K562 (cell line): Measurements from ENCODE around the gene HCN4. TPM values are rescaled to one million over a fixed set of nuclear protein-coding genes. Genes with fewer than 3 reads are reported as not detected.
A peak's percentile ranks its signal among the peaks of the same experiment; 100 is the strongest.

ENCODE experiments used
- ATAC-seq: fragments of 200-7000 bp; cut with Tn5 transposase; 3 replicates; pipeline ENCODE4 v1.9.1; 2020; ENCODE audit warnings: moderate library complexity
- BruUV-seq: library from RNA; stranded (reverse); fragments of 400-500 nt; replicated peaks from 2 replicates; lab custom pipeline; 2021; lab: Mats Ljungman, UMichigan
- CTCF ChIA-PET: fragments of 300-600 bp; formaldehyde crosslinking; extraction: SDS; loops from one replicate; lab custom pipeline; 2021; ENCODE audit warnings: low intra/inter-chr PET ratio; lab: Yijun Ruan, JAX
- POLR2A ChIA-PET: fragments of 300-600, 350-650 bp; sonication (Branson Sonifier 250); formaldehyde crosslinking; extraction: SDS; loops from one replicate; lab custom pipeline; 2021; ENCODE audit warnings: antibody characterized with exemption, inconsistent platforms; lab: Yijun Ruan, JAX
- DNase-seq, 4 experiments: peaks; one replicate each; pipeline versions ENCODE4 v3.0.0 to v3.0.0-alpha.2; 2011 to 2018; ENCODE audit warnings: low spot score in 3 of 4, mixed read lengths in 3 of 4; ENCODE audit errors: extremely low read depth in 1 of 4
- FAIRE-seq: peaks from 2 replicates; lab custom pipeline; 2011; peaks lifted over from hg19 to GRCh38; lab: Jason Lieb, UNC
- H2AFZ ChIP-seq: 2 replicates; pipeline ENCODE4 v1.6.0; 2011; ENCODE audit warnings: low read depth, low read length, control low read depth, inconsistent platforms
- H3K27ac ChIP-seq: fragments of 200-600 bp; 3 replicates; pipeline ENCODE4 v1.8.0; 2011; ENCODE audit warnings: low read depth, mild to moderate bottlenecking, control low read depth, inconsistent platforms, low read length, moderate library complexity, mixed read lengths; ENCODE audit errors: extremely low read depth
- H3K27me3 ChIP-seq, 2 experiments: fragments of 300-600 bp in 1 of 2; 2 replicates in 1 of 2; 3 replicates in 1 of 2; pipeline versions ENCODE4 v1.6.0 to v1.8.0; 2011; ENCODE audit warnings: inconsistent platforms in 2 of 2, low read length in 2 of 2, mild to moderate bottlenecking in 1 of 2, mixed read lengths in 1 of 2, moderate library complexity in 1 of 2; ENCODE audit not compliant: control insufficient read depth in 2 of 2, insufficient read depth in 2 of 2
- H3K36me3 ChIP-seq: fragments of 300-600 bp; 3 replicates; pipeline ENCODE4 v1.8.0; 2011; ENCODE audit warnings: mild to moderate bottlenecking, low read length, inconsistent platforms; ENCODE audit not compliant: control insufficient read depth, insufficient read depth
- H3K4me1 ChIP-seq, 2 experiments: fragments of 200-600 bp in 1 of 2; replicated peaks in 1 of 2; 2 replicates in 1 of 2; 3 replicates in 1 of 2; pipeline versions ENCODE4 v1.5.1 to v1.8.0; 2011; ENCODE audit warnings: inconsistent platforms in 2 of 2, low read length in 2 of 2, mild to moderate bottlenecking in 1 of 2, mixed read lengths in 1 of 2, moderate library complexity in 1 of 2; ENCODE audit not compliant: control insufficient read depth in 2 of 2, insufficient read depth in 2 of 2
- H3K4me2 ChIP-seq: 2 replicates; pipeline ENCODE4 v1.6.1; 2011; ENCODE audit warnings: low read length, control low read depth, inconsistent platforms, mixed read lengths; ENCODE audit not compliant: insufficient read depth
- H3K4me3 ChIP-seq: fragments of 200-600 bp; sonication (generic), shearing (Covaris generic); 2 replicates; pipeline ENCODE4 v1.5.1; 2016; ENCODE audit warnings: control low read depth, inconsistent platforms
- H3K79me2 ChIP-seq: fragments of 200-600 bp; 3 replicates; pipeline ENCODE4 v1.8.0; 2011; ENCODE audit warnings: low read length, inconsistent platforms; ENCODE audit not compliant: control insufficient read depth, insufficient read depth
- H3K9ac ChIP-seq, 2 experiments: 2 replicates each; pipeline versions ENCODE4 v1.6.0 to v1.6.1; 2011; ENCODE audit warnings: low read depth in 2 of 2, low read length in 2 of 2, control low read depth in 1 of 2, inconsistent platforms in 1 of 2, mild to moderate bottlenecking in 1 of 2, mixed read lengths in 1 of 2; ENCODE audit not compliant: insufficient read depth in 1 of 2
- H3K9me1 ChIP-seq: one replicate; pipeline ENCODE4 v1.6.0; 2011; ENCODE audit warnings: inconsistent platforms, mild to moderate bottlenecking, low read length, moderate library complexity; ENCODE audit not compliant: control insufficient read depth, insufficient read depth
- H3K9me3 ChIP-seq: replicated peaks from 2 replicates; pipeline ENCODE4 v1.5.1; 2011; ENCODE audit warnings: low read depth, low read length, inconsistent platforms; ENCODE audit not compliant: control insufficient read depth, insufficient read depth
- H4K20me1 ChIP-seq: replicated peaks from 2 replicates; pipeline ENCODE4 v1.6.1; 2011; ENCODE audit warnings: low read length, inconsistent platforms, mixed read lengths; ENCODE audit not compliant: control insufficient read depth, insufficient read depth
- CEBPB ChIP-seq: fragments of 450-650 bp; IDR thresholded peaks from 2 replicates; pipeline ENCODE4 v1.6.1; 2016; ENCODE audit warnings: missing genetic modification characterization, missing compliant biosample characterization
- CEBPG ChIP-seq, 3 experiments: fragments of 200-800 bp in 1 of 3; sonication (Bioruptor generic) in 1 of 3; sonication (generic) in 1 of 3; formaldehyde crosslinking in 1 of 3; IDR thresholded peaks in 2 of 3; conservative IDR thresholded peaks in 1 of 3; 2 replicates each; pipeline versions ENCODE4 v1.6.1 to v1.8.0; 2016 to 2022; ENCODE audit warnings: missing compliant biosample characterization in 2 of 3, missing genetic modification characterization in 2 of 3, mild to moderate bottlenecking in 1 of 3, missing genetic modification reagents in 1 of 3
- CTBP1 ChIP-seq: fragments of 450-650 bp; IDR thresholded peaks from 2 replicates; pipeline ENCODE4 v1.6.1; 2016; ENCODE audit warnings: borderline replicate concordance
- MEIS2 ChIP-seq: fragments of 450-650 bp; IDR thresholded peaks from 2 replicates; pipeline ENCODE4 v1.6.1; 2014; ENCODE audit warnings: mild to moderate bottlenecking; ENCODE audit not compliant: partially characterized antibody
- PHF21A ChIP-seq: fragments of 450-650 bp; IDR thresholded peaks from 2 replicates; pipeline ENCODE4 v1.6.1; 2017; ENCODE audit warnings: low read depth, borderline replicate concordance
- RFX7 ChIP-seq: fragments of 250-450 bp; sonication (Bioruptor Pico); IDR thresholded peaks from 2 replicates; pipeline ENCODE4 v1.5.1; 2021; ENCODE audit warnings: mild to moderate bottlenecking
- SAFB2 ChIP-seq: fragments of 200-400 bp; formaldehyde crosslinking; IDR thresholded peaks from 2 replicates; pipeline ENCODE4 v1.6.1; 2018; ENCODE audit warnings: borderline replicate concordance, low read length, low read depth, moderate library complexity; ENCODE audit not compliant: severe bottlenecking
- SIN3A ChIP-seq, 2 experiments: fragments of 150-350 bp in 1 of 2; IDR thresholded peaks; 2 replicates each; pipeline ENCODE4 v1.6.1; 2011 to 2016; ENCODE audit warnings: borderline replicate concordance in 2 of 2, low read depth in 2 of 2, low read length in 2 of 2, mild to moderate bottlenecking in 2 of 2, moderate library complexity in 2 of 2; ENCODE audit not compliant: control insufficient read depth in 1 of 2
- U2AF2 ChIP-seq: fragments of 200-400 bp; formaldehyde crosslinking; optimal IDR thresholded peaks from 2 replicates; pipeline ENCODE3; 2017; ENCODE audit warnings: low read depth, mild to moderate bottlenecking, low read length
- ZFP30 ChIP-seq: fragments of 250-450 bp; sonication (Bioruptor Pico); IDR thresholded peaks from 2 replicates; pipeline ENCODE4 v1.8.0; 2022; ENCODE audit warnings: moderate library complexity, mild to moderate bottlenecking, inconsistent platforms, borderline replicate concordance
- WGBS: fragments of 100-300 bp; shearing (Covaris generic); methylation state at CpG from one replicate; pipeline ENCODE4 v1.1.6; 2016; ENCODE audit warnings: low coverage, mixed read lengths; ENCODE audit not compliant: insufficient coverage; ENCODE audit errors: missing lambda C conversion rate; 5-methylcytosine and 5-hydroxymethylcytosine counted together
- in situ Hi-C: fragments of 300-500 bp; cut with MboI; formaldehyde crosslinking; loops from 4 replicates; pipeline ENCODE4 v1.15.0; 2018; ENCODE audit warnings: inconsistent platforms, mixed read lengths
- intact Hi-C: fragments of 100-400 bp; cut with micrococcal nuclease; formaldehyde crosslinking; loops from 2 replicates; pipeline ENCODE4 v1.14.2; 2022
- polyA plus RNA-seq, 8 experiments: library from polyadenylated mRNA; depleted of rRNA in 4 of 8; stranded (reverse) in 5 of 8; unstranded in 3 of 8; fragments of >200 nt; fragmentation: Nextera tagmentation in 2 of 8; fragmentation: Illumina TruSeq in 1 of 8; extraction: Ambion mirVana in 2 of 8; extraction: Trizol in 1 of 8; gene quantifications; 2 replicates each; pipeline versions ENCODE4 v1.2.1 to v1.2.3, GENCODE V29; 2011 to 2014; ENCODE audit warnings: inconsistent platforms in 1 of 8, missing spikeins in 1 of 8
- total RNA-seq, 7 experiments: library from RNA; depleted of rRNA in 6 of 7; stranded (reverse); fragments of >200 nt in 6 of 7; fragmentation: Illumina TruSeq in 2 of 7; extraction: Trizol in 2 of 7; gene quantifications; 2 replicates each; pipeline versions ENCODE4 v1.2.1 to v1.2.3, GENCODE V29; 2011 to 2021; ENCODE audit warnings: low replicate concordance in 1 of 7

Gene HCN4
- total and polyA plus RNA-seq, 9 of the 15 experiments (the other 6 are each of a cell fraction or from before 2014, with no cell fraction given) = not detected

- no peak for TF ChIP-seq CEBPG (CRISPR knock-in tag; IDR thresholded peaks at IDR 0.05)
- TF ChIP-seq CEBPG (tag; conservative IDR thresholded peaks at IDR 0.05 in 1 of 2, IDR thresholded peaks at IDR 0.05 in 1 of 2) = peak in 1 of 2 experiments; percentile 50; a peak in 1 of 4 replicates
- no peak for TF ChIP-seq ZFP30 (CRISPR knock-in tag)
- no peak for TF ChIP-seq CTBP1
- TF ChIP-seq U2AF2 = no peak
- peak; percentile 71 for TF ChIP-seq CEBPB (tag)
- TF ChIP-seq PHF21A = no peak
- TF ChIP-seq MEIS2 = no peak
Measured at GRCh38 chr15:73295630-73296286, 73.0 kb downstream of the HCN4 start (continued).

GRCh38 chr15:73293773-73294172, 75.0 kb downstream of the HCN4 start:
- intact Hi-C loops = no loop called here
- DNase-seq = no peak

More at GRCh38 chr15:73293773-73294172, 75.0 kb downstream of the HCN4 start:
- peaks cover 9 to 24% of the 10 kb centered on the region in 2 experiments for H3K27me3 ChIP-seq
- no peak for TF ChIP-seq RFX7 (CRISPR knock-in tag)
- TF ChIP-seq SIN3A (IDR thresholded peaks at IDR 0.05; ENCODE audit: borderline replicate concordance in 2 of 2, control insufficient read depth in 1 of 2, low read depth in 2 of 2, low read length in 2 of 2) = no peak
- no peak for TF ChIP-seq SAFB2
- TF ChIP-seq, all 486 proteins: peak for 0
- H4K20me1 ChIP-seq = no peaks in the 10 kb centered on the region
- H3K4me2 ChIP-seq = no peak overlapping the region
- no peaks in the 10 kb centered on the region for H3K9me3 ChIP-seq
- in situ Hi-C loops = no loop called here
- 0% methylated on average over 4 of the region's 4 CpGs for WGBS
- ChIA-PET CTCF (no interaction called here), POLR2A (no interaction called here)
- ATAC-seq = no peak
- H3K36me3 ChIP-seq = no peaks in the 10 kb centered on the region
- H3K9me1 ChIP-seq = no peaks in the 10 kb centered on the region
- no peak for FAIRE-seq
- no peaks in the 10 kb centered on the region for H3K79me2 ChIP-seq
- H3K4me3 ChIP-seq = no peak overlapping the region
- H3K4me1 ChIP-seq = no peaks in the 10 kb centered on the region
- no TSS peak for BruUV-seq
- H2AFZ ChIP-seq = no peak overlapping the region
- H3K9ac ChIP-seq = no peak overlapping the region
- no peak overlapping the region for H3K27ac ChIP-seq
